GM21526 (cell line): ENCODE data around the gene LRP5.
"Not testable (repeated sequence)": the region's sequence is repeated elsewhere in the genome, so short reads cannot be mapped to it uniquely, and the experiment has no call there.

Experiments used
- ATAC-seq: cut with Tn5 transposase; IDR thresholded peaks from one replicate; pipeline ENCODE4 v1.9.1; 2021; ENCODE audit warnings: moderate library complexity; ENCODE audit not compliant: unreplicated experiment, low FRiP score

Gene LRP5

DNA sequence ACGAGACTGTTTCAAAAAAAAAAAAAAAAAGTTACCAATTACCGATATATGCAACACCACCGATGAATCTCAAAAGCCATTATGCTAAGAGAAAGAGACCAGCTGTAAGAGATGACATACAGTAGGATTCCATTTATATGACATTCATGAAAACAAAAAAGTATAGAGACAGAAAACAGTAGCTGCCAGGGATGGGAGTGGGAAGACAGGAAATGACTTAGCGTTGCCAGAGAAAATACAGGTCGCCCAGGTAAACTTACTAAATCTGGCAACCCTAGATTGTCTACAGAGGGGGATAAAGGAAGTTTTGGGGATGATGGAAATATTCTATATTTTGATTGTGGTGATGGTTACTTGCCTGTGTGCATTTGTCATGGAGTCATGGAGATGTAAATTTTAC, 32.7 kb upstream of the LRP5 start:
- ATAC-seq: no peak

DNA sequence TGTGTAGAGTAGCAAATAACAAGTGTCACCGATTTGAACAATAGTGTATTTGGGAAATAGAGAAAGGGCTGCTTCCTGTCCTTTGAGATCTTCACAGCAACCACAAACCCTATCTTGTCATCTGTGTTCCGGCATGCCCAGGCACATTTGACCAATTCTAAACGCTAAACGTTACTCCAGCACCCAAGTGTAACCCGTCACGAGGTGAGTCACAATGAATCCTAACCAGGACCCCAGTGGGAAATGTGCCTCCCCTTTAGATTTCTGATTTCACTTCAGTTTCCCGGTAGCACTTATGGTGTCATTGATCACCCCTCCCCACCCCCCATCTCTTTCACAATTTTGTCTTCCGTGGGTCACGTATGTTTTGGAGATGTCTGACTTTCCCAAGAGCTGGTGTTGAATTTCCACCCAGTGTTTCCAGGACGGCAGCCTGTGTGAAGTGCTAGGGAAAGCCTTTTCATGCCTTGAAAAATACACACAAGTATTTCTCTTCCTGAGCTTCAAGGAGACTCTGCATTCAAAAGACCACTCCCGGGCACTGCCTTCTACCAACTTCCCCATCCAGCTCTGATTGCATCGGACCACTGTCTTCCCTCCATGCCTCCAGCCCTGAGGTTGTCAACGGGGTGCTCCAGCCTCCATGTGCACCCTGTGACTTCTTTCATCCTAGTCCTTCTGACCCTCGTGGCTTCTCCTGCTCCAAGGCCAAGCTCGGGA, 30.1 kb upstream of the LRP5 start:
- ATAC-seq: no peak

DNA sequence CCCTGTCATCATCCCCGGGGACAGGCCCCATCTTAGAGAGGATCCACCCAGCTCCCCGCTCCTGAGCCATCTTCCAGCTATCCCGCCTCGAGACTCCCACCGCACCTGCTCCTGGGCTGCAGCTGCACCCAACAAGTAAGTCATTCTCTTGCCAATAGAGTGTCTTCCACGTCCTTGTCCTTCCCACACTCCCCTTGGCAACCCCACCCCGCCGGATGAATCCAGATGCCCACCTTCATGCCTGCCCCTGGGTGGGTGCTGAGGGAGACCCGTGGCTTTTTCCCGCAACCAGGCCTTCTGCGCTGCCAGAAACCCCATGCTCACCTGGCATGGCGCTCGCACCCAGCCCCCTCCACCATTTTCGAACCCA, 29.5 kb upstream of the LRP5 start:
- no peak for ATAC-seq

DNA sequence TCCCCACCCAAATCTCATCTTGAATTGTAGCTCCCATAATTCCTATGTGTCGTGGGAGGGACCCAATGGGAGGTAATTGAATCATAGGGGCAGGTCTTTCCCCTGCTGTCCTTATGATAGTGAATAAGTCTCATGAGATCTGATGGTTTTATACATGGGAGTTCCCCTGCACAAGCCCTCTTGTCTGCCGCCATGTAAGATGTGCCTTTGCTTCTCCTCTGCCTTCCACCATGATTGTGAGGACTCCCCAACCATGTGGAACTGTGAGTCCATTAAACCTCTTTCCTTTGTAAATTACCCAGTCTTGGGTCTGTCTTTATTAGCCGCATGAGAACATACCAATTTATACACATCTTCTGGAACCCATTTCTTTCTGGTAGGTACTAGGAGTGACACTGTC, 27.8 kb upstream of the LRP5 start:
- ATAC-seq: not testable (repeated sequence)

DNA sequence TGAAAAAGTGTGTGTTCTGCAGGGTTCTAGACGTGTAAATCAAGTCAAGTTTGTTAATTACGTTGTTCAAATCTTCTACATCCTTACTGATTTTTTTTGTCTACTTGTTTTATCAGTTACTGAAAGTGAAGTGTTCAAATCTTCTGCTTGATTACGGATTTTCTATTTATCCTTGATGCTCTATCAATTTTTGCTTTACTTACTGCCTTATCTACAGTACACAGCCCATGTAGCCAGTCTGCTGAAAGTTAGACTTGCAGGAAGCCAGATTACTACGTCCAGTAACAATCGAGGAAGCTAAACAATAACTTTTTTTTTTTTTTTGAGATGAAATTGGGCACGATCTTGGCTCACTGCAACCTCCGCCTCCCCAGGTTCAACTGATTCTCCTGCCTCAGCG, 25.0 kb upstream of the LRP5 start:
- ATAC-seq: no peak

DNA sequence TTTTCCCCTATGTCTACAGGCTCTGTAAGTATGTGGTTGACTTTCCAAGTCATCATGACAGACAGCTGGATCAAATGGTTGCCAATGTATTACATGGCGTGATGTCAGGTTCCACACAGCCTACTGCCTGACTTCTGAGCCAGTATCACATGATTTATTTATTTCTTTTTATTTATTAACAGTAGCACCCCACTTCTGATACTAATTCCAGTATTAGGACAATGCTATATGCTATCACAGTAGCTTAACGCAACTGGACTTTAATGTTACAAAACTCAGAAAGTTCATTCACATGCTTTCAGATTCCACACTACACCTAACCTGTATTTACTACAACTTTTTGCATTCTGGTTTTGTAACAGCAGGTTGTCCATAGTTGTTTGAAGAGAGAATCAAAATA, 22.9 kb upstream of the LRP5 start:
- no peak for ATAC-seq

DNA sequence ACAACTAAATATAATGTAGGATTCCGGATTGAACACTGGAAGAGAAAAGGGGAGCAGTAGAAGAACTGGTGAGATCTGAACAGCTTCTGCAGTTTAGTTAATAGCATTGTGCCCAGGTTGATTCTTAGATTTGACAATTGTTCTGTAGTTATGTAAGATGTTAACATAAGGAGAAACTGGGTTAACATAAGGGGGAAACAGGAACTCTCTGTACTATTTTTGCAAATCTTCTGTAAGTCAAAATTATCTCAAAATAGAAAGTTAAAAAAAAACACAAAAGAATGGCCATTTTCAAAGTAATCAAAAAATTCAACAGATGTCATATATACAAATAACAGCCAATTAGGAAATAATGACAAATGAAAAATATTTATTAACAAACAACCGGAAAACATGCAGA, 18.7 kb upstream of the LRP5 start:
- ATAC-seq: no peak

DNA sequence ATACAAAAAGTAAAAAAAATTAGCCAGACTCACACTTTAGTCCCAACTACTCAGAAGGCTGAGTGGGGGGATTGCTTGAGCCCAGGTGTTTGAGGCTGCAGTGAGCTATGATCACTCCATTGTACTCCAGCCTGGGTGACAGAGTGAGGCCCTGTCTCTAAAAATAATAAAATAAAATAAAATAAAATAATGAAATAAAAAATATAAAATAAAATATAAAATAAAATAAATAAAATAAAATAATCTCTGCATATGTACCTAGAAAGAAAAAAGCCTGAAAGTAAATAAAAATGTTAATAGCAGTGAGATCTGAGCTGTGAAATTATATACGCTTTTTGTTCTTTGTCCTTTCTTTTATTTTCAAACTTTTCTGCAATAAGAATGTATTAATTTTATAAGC, 17.1 kb upstream of the LRP5 start:
- ATAC-seq: no peak

DNA sequence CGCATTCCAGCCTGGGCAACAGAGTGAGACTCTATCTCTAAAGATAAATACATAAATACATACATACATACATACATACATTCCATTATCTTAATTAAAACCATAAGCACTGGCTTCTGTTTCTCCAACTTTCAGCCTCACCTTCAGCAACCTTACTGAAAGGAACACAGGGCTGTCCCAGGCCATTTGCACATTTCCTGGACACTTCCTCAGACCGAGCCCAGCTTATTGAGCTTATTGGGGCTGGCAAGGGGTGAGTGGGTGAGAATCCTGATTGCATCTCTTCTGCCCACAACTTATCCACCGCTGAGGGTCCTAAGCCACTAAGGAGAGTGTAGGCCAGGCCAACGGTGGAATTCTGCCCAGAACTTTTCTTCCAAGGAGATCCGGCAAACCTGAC, 16.5 kb upstream of the LRP5 start:
- ATAC-seq: no peak

DNA sequence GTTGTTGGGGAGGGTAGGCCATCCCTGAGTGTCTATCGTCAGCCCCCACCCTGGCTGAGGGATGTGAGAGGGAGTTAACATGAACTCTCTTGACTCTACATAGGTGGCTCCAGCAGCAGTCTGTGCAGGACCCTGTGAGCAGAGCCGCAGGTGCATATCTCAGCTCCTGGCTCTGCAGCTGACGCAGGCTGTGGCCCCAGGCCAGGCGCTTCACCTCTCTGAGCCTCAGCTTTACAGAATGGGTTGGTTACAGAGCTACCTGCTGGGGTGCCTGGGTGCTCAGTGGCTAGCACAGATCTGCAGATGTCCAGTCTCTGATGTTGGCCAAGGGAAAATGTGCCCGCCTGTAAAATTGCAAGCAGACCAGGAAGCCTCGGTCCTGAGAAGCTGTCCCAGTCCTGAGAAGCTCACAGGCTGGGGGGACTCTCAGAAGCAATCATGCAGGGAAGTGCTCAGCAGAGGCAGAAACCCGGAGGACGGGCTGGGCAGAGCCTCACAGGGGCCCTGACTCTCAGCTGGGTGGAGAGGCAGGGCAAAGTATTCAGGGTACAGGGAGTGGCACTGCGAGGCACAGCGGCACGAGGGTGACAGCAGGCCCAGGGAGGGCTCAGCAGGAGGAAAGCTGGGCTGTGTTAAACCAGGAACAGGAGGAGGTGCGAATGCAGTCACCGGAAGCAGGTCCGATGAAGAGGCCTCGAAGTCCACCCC, 15.9 kb upstream of the LRP5 start:
- ATAC-seq: no peak

DNA sequence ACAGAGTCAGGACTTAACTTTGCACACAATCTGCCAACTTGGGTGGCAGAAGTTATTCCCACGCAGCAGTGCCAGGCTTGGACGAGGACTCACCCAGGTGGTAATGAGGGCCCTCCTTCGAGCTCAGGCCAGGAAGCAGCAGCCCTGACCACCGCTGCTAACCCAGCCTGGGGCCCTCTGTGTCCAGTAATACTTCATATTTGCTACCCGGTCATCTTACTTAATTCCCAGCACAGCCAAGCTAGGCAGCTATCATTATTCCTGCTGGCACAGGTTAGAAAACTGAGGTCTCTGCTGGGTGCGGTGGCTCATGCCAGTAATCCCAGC, 15.4 kb upstream of the LRP5 start:
- no peak for ATAC-seq

DNA sequence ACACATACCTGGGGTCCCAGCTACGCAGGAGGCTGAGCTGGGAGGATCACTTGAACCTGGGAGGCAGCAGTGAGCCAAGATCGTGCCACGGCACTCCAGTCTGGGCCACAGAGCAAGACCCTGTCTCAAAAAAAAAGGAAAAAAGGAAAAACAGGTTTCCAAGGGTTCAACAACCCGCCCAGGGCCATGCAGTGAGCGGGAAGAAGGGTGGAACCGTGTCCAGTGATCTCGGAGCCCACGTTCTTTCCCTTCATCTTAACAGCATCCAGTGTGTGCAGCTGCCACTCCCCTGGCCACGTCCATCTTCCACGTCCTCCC, 14.9 kb upstream of the LRP5 start:
- no peak for ATAC-seq

DNA sequence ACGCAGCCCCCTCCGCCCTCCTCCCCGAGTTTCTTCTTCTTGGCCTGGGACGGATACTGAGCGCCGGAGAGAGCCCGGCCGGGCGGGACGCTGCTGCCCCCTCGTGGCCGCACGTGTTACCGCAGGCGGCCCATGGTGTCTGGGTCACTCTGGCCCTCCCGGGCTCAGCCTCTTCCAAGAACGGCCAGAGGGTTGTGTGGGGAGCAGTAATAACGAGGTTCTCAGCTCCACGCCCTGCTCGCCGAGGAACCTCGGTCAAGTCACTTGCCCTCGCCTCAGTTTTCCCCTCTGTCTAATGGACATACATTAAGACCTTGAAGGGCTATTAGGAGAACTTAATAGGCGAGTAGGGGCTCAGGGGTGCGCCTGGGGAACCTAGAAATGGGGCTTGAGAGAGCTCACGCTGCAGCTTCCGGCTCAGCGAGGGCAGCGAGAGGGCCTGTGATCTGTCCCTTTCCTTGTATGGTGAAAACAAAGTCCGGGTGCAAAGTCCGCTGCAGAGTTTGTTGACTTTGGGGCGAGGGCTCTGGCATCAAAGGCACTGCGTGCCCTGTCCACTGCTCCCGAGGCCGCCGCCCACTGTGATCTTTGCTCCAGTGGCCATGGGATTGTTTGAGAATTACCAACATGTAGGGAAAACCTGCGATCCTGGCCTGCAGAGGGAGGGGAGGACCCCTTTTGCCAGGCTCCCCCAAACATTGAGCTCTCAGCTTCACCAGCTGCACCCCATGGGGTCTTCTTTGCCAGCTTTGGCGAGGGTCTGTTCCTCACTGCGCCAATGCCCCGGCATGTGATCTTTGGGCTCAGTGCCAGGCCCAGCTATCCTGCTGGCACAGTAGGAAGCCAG, 14.4 kb upstream of the LRP5 start:
- no peak for ATAC-seq

DNA sequence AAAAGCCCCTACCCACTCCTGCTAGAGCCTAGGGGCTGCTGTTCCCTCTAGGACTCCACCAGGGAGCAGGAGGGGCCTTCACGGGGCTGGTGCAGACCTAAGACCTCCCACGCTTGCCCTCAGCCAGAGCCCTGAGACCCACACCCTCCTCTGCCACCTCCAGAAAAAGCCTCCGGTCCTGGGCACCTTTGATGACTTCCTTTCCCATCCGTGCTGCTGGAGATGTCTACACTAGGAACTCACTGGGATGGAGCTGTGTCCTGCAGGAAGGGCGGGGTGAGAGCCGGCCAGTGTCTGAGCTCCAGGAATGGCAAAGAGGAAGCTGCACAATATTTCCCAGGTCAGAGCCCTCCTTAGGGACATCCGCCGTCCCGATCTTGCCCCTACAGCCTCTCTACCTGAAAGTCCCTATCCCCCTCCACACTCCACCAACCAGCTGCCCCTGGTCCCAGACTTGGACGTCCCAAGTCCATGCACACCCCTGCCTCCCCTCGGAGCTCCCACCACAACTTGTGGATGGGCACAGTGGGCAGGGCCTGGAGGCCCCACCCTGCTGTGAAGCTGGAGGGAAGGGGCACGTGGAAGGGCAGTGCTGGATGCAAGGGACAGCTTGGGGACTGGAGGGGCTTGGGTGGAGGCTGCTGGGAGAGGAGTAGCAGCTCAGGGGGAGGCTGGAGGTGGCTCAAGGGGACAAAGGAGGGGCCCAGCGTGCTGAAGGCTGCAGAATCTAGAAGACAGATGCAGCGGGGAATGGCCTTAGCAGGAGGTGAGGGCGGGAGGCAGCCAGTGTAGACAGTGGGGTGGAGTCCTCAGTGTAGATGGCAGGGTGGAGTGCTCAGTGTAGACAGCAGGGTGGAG, 13.5 kb upstream of the LRP5 start:
- ATAC-seq: no peak

DNA sequence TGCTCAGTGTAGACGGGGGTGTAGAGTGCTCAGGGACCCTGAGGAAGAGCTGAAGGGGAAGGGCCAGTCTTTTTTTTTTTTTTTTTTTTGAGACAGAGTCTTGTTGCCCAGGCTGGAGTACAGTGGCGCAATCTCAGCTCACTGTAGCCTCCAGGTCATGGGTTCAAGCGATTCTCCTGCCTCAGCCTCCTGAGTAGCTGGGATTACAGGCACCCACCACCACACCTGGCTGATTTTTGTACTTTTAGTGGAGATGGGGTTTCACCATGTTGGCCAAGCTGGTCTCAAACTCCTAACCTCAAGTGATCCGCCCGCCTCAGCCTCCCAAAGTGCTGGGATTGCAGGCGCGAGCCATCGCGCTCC, 12.9 kb upstream of the LRP5 start:
- not testable (repeated sequence) for ATAC-seq

DNA sequence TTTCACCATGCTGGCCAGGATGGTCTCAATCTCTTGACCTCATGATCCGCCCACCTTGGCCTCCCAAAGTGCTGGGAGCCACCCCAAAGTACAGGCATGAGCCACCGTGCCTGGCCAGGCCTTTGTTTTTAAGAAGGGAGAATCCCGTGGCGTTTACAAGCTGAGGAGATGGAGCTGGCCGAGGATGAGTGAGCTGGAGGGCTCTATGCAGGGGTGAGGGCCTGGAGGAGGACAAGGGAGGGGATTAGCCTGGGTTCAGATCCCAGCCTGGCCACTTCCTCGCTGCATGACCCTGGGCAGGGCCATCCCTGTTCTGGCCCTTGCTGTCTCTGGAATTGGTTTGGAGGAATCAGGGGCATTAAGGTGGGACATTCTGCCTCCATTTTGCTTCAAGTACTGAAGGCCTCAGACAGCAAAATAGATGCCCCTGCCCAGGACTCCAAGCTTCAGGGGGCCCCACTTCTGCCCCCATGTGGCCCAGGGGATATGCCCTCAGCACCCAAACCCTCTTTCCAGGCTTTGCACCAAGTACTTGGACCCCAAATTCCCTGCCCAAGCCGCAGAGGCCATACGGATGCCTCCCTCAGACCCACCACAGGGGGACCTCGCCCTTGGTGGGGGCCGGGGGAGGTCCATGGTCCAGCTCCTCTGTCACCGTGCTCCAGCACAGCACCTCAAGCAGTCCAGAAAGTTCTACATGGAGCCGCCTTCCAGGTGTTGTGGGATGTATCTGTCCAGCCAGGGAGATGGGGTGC, 12.1 kb upstream of the LRP5 start:
- no peak for ATAC-seq

DNA sequence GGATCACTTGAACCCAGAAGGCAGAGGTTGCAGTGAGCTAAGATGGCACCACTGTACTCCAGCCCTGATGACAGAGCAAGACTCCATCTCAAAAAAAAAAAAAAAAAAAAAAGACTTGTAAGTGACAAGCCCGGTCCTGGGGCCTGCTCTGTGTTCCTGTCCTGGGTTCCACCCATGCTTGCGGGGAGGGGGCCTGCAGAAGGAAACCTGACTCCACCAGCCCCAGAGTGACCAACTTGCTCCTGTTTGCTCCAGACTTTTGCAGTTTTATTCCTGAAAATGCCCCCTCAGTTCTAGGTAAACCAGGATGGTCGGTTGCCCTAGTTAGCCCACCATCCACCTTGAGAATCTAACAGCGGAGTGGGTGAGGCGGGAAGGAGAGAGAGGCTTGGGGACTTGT, 10.1 kb upstream of the LRP5 start:
- ATAC-seq: no peak

DNA sequence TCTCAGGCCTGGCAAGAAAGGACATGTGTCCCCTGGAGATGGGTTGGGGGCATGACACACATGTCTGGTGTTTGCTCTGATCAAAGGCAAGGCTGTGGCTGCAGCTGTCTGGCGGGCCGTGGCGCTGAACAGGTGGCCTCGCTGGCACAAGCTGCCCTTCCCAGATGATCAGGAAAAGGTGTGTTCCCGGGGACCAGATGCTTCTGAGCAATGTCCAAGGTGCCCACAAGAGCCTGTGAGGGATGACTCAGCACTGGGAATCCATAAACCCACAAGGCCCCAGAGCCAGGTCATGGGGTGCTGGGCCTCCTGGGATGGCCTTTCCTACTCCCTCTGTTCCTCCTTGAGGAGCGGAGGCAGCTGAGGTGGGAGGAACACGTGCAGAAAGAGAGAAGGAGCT, 9.7 kb upstream of the LRP5 start:
- ATAC-seq: no peak

DNA sequence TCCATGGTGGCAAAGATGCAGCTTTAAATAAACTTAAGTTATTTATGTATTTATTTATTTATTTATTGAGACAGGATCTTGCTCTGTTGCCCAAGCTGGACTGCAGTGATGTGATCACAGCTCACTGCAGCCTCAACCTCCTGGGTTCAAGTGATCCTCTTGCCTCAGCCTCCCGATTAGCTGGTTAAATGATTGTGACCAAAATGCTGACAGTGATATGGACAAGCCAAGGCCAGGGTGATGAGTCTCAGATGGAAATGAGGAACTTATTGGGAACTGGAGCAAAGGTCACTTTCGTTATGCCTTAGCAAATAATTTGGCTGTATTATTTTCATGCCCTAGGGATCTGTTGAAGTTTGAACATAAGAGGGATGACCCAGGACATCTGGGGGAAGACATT, 9.3 kb upstream of the LRP5 start:
- ATAC-seq: no peak

DNA sequence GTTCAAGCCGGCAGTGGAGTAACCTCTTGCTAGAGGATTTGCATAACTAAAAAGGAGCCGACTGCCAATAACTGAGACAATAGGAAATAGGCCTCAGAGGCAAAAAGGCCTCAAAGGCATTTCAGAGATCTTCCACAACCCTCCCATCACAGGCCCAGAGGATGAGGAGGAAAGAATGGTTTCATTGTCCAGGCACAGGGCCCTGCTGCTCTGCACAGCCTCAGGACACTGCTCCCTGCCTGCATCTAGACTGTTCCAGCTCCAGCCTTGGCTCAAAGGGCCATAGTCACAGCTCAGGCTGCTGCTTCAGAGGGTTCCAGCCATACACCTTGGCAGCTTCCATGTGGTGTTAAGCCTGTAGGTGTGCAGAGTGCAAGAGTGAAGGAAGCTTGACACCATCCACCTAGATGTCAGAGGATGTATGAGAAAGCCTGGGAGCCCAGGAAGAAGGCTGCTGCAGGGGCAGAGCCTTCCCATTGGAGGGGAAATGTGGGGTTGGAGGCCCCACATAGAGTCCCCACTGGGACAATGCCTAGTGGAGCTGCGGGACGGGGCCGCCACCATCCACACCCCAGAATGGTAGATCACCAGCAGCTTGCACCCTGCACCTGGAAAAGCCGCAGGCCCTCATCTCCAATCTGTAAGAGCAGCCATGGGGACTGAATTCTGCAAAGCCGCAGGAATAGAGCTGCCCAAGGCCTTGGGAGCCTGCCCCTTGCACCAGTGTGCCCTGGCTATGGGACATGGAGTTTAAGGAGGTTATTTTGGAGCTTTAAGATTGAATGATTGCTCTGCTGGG, 8.2 kb upstream of the LRP5 start:
- ATAC-seq: no peak
